WI38 (cell line): Measurements from ENCODE around the gene C11orf52.

ENCODE experiments used
- H3K4me3 ChIP-seq: 2 replicates; pipeline ENCODE4 v1.5.1; 2011; ENCODE audit warnings: low read depth, mild to moderate bottlenecking, control low read depth, low read length
- CTCF ChIP-seq: IDR thresholded peaks from 2 replicates; pipeline ENCODE4 v1.5.1; 2012; ENCODE audit warnings: low read depth, mild to moderate bottlenecking, control low read depth, low read length

C11orf52 gene

GRCh38 chr11:111913997-111914396 lies 4.7 kb upstream of the C11orf52 start:
- no peak for TF ChIP-seq CTCF

GRCh38 chr11:111916768-111917167 lies 1.9 kb upstream of the C11orf52 start:
- no peak for TF ChIP-seq CTCF
- H3K4me3 ChIP-seq, result no peak overlapping the region

More at GRCh38 chr11:111913997-111914396, 4.7 kb upstream of the C11orf52 start:
- no peak overlapping the region for H3K4me3 ChIP-seq

GRCh38 chr11:111917312-111917711 lies 1.4 kb upstream of the C11orf52 start:
- no peak overlapping the region for H3K4me3 ChIP-seq
- TF ChIP-seq CTCF, result no peak

- TF ChIP-seq CTCF, result no peak
- no peak overlapping the region for H3K4me3 ChIP-seq
These were observed 925 bp upstream of the C11orf52 start for GRCh38 chr11:111917788-111918187.

GRCh38 chr11:111920908-111921307 lies 2.2 kb downstream of the C11orf52 start:
- no peak for TF ChIP-seq CTCF
- no peak overlapping the region for H3K4me3 ChIP-seq

- no peak for TF ChIP-seq CTCF
- no peak overlapping the region for H3K4me3 ChIP-seq
These were observed 3.0 kb downstream of the C11orf52 start for GRCh38 chr11:111921541-111922230.

- TF ChIP-seq CTCF, result no peak
- no peak overlapping the region for H3K4me3 ChIP-seq
These were observed 4.1 kb downstream of the C11orf52 start for GRCh38 chr11:111922803-111923202.
